ENCODE results near the gene SLC44A4.

Gene SLC44A4

GRCh38 chr6:31892821-31893220, 14.0 kb upstream of the SLC44A4 start:
- Histone ChIP-seq H3K4me2 (ENCODE audit: low read length) (no peak overlapping the region), H2AFZ (ENCODE audit: insufficient read depth, low read length, poor library complexity) (no peak overlapping the region), H3K79me1 (ENCODE audit: low read length) (peaks cover 7% of the 10 kb centered on the region), H2BK12ac (ENCODE audit: low read length) (no peak overlapping the region), H3K27ac (ENCODE audit: low read depth, low read length) (no peak overlapping the region), H3K27me3 (ENCODE audit: insufficient read depth, low read length) (no peaks in the 10 kb centered on the region), H3K79me2 (ENCODE audit: control insufficient read depth, insufficient read depth, low read length, poor library complexity) (peaks cover 4% of the 10 kb centered on the region), H3K9ac (ENCODE audit: low read length) (no peak overlapping the region), H3K36me3 (ENCODE audit: control insufficient read depth in 1 of 2, insufficient read depth in 2 of 2, low read length in 2 of 2) (peaks cover 43 to 49% of the 10 kb centered on the region in 2 experiments), H3K9me3 (ENCODE audit: insufficient read depth, low read depth, low read length) (no peaks in the 10 kb centered on the region), H3K18ac (ENCODE audit: low read length) (no peak overlapping the region), H3K4me3 (ENCODE audit: low read depth, low read length) (no peak overlapping the region), H4K12ac (ENCODE audit: low read depth, low read length) (no peak overlapping the region), H3K14ac (ENCODE audit: low read length) (no peak overlapping the region), H3K23ac (ENCODE audit: low read length) (no peak overlapping the region), H2AK5ac (ENCODE audit: low read length) (no peak overlapping the region), H2BK5ac (ENCODE audit: low read depth, low read length, poor library complexity) (no peak overlapping the region), H4K8ac (ENCODE audit: low read depth, low read length) (no peak overlapping the region), H3K4ac (ENCODE audit: low read depth, low read length) (no peak overlapping the region), H3K4me1 (ENCODE audit: control insufficient read depth in 1 of 2, insufficient read depth in 2 of 2, low read length in 2 of 2) (peaks cover 4 to 5% of the 10 kb centered on the region in 2 experiments), H2BK120ac (ENCODE audit: insufficient read depth, low read length, poor library complexity) (no peak overlapping the region), H4K91ac (ENCODE audit: low read depth, low read length) (no peak overlapping the region)
- no CpG with 5 or more reads among the region's 6 CpGs for WGBS (ENCODE audit: extremely low coverage, insufficient coverage, insufficient read length)
- DNase-seq, result no peak

- Histone ChIP-seq H3K4me3 (ENCODE audit: low read depth, low read length) (no peak overlapping the region), H4K8ac (ENCODE audit: low read depth, low read length) (no peak overlapping the region), H3K27me3 (ENCODE audit: insufficient read depth, low read length) (no peaks in the 10 kb centered on the region), H2AFZ (ENCODE audit: insufficient read depth, low read length, poor library complexity) (no peak overlapping the region), H2AK5ac (ENCODE audit: low read length) (no peak overlapping the region), H3K27ac (ENCODE audit: low read depth, low read length) (no peak overlapping the region), H2BK5ac (ENCODE audit: low read depth, low read length, poor library complexity) (no peak overlapping the region), H3K18ac (ENCODE audit: low read length) (no peak overlapping the region), H3K79me2 (ENCODE audit: control insufficient read depth, insufficient read depth, low read length, poor library complexity) (no peaks in the 10 kb centered on the region), H3K4me2 (ENCODE audit: low read length) (no peak overlapping the region), H3K79me1 (ENCODE audit: low read length) (no peaks in the 10 kb centered on the region), H3K4me1 (ENCODE audit: control insufficient read depth in 1 of 2, insufficient read depth in 2 of 2, low read length in 2 of 2) (no peaks in the 10 kb centered on the region), H3K9me3 (ENCODE audit: insufficient read depth, low read depth, low read length) (peaks cover 3% of the 10 kb centered on the region), H3K9ac (ENCODE audit: low read length) (no peak overlapping the region), H3K4ac (ENCODE audit: low read depth, low read length) (no peak overlapping the region), H3K23ac (ENCODE audit: low read length) (no peak overlapping the region), H3K14ac (ENCODE audit: low read length) (no peak overlapping the region), H3K36me3 (ENCODE audit: control insufficient read depth in 1 of 2, insufficient read depth in 2 of 2, low read length in 2 of 2) (peaks cover 60 to 62% of the 10 kb centered on the region in 2 experiments), H2BK120ac (ENCODE audit: insufficient read depth, low read length, poor library complexity) (no peak overlapping the region), H2BK12ac (ENCODE audit: low read length) (no peak overlapping the region), H4K91ac (ENCODE audit: low read depth, low read length) (no peak overlapping the region), H4K12ac (ENCODE audit: low read depth, low read length) (no peak overlapping the region)
- no CpG with 5 or more reads among the region's 3 CpGs for WGBS (ENCODE audit: extremely low coverage, insufficient coverage, insufficient read length)
- no peak for DNase-seq
These were observed 10.7 kb upstream of the SLC44A4 start for GRCh38 chr6:31889331-31889972.

- Histone ChIP-seq H3K36me3 (ENCODE audit: control insufficient read depth in 1 of 2, insufficient read depth in 2 of 2, low read length in 2 of 2) (peaks cover 65 to 67% of the 10 kb centered on the region in 2 experiments), H4K8ac (ENCODE audit: low read depth, low read length) (no peak overlapping the region), H3K79me2 (ENCODE audit: control insufficient read depth, insufficient read depth, low read length, poor library complexity) (no peaks in the 10 kb centered on the region), H3K23ac (ENCODE audit: low read length) (no peak overlapping the region), H3K4me1 (ENCODE audit: control insufficient read depth in 1 of 2, insufficient read depth in 2 of 2, low read length in 2 of 2) (no peaks in the 10 kb centered on the region), H3K4ac (ENCODE audit: low read depth, low read length) (no peak overlapping the region), H3K79me1 (ENCODE audit: low read length) (no peaks in the 10 kb centered on the region), H3K9me3 (ENCODE audit: insufficient read depth, low read depth, low read length) (peaks cover 3% of the 10 kb centered on the region), H3K27me3 (ENCODE audit: insufficient read depth, low read length) (no peaks in the 10 kb centered on the region), H3K9ac (ENCODE audit: low read length) (no peak overlapping the region), H2BK5ac (ENCODE audit: low read depth, low read length, poor library complexity) (no peak overlapping the region), H3K4me2 (ENCODE audit: low read length) (no peak overlapping the region), H2BK12ac (ENCODE audit: low read length) (no peak overlapping the region), H3K27ac (ENCODE audit: low read depth, low read length) (no peak overlapping the region), H2BK120ac (ENCODE audit: insufficient read depth, low read length, poor library complexity) (no peak overlapping the region), H2AK5ac (ENCODE audit: low read length) (no peak overlapping the region), H4K12ac (ENCODE audit: low read depth, low read length) (no peak overlapping the region), H3K14ac (ENCODE audit: low read length) (no peak overlapping the region), H3K18ac (ENCODE audit: low read length) (no peak overlapping the region), H2AFZ (ENCODE audit: insufficient read depth, low read length, poor library complexity) (no peak overlapping the region), H4K91ac (ENCODE audit: low read depth, low read length) (no peak overlapping the region), H3K4me3 (ENCODE audit: low read depth, low read length) (no peak overlapping the region)
- peak in 1 of 2 donors; percentile 35 for DNase-seq
- no CpG with 5 or more reads among the region's 43 CpGs for WGBS (ENCODE audit: extremely low coverage, insufficient coverage, insufficient read length)
These were observed 9.8 kb upstream of the SLC44A4 start for GRCh38 chr6:31888276-31889258.

GRCh38 chr6:31887173-31888007, 8.6 kb upstream of the SLC44A4 start:
- H3K36me3 ChIP-seq (ENCODE audit: control insufficient read depth in 1 of 2, insufficient read depth in 2 of 2, low read length in 2 of 2), result peaks cover 66 to 70% of the 10 kb centered on the region in 2 experiments
- no peaks in the 10 kb centered on the region for H3K79me1 ChIP-seq (ENCODE audit: low read length)
- H3K27ac ChIP-seq (ENCODE audit: low read depth, low read length), result no peak overlapping the region
- H4K91ac ChIP-seq (ENCODE audit: low read depth, low read length), result no peak overlapping the region
- no peaks in the 10 kb centered on the region for H3K79me2 ChIP-seq (ENCODE audit: control insufficient read depth, insufficient read depth, low read length, poor library complexity)
- DNase-seq, result no peak
- peaks cover 3% of the 10 kb centered on the region for H3K9me3 ChIP-seq (ENCODE audit: insufficient read depth, low read depth, low read length)
- H4K8ac ChIP-seq (ENCODE audit: low read depth, low read length), result no peak overlapping the region
- H3K4ac ChIP-seq (ENCODE audit: low read depth, low read length), result no peak overlapping the region
- H2AFZ ChIP-seq (ENCODE audit: insufficient read depth, low read length, poor library complexity), result no peak overlapping the region
- H4K12ac ChIP-seq (ENCODE audit: low read depth, low read length), result no peak overlapping the region
- no peak overlapping the region for H2BK120ac ChIP-seq (ENCODE audit: insufficient read depth, low read length, poor library complexity)
- no peak overlapping the region for H3K18ac ChIP-seq (ENCODE audit: low read length)
- H3K9ac ChIP-seq (ENCODE audit: low read length), result no peak overlapping the region
- no peak overlapping the region for H3K14ac ChIP-seq (ENCODE audit: low read length)
- H3K23ac ChIP-seq (ENCODE audit: low read length), result no peak overlapping the region
- no peak overlapping the region for H3K4me3 ChIP-seq (ENCODE audit: low read depth, low read length)
- no peaks in the 10 kb centered on the region for H3K27me3 ChIP-seq (ENCODE audit: insufficient read depth, low read length)
- H2BK12ac ChIP-seq (ENCODE audit: low read length), result no peak overlapping the region
- WGBS (ENCODE audit: extremely low coverage, insufficient coverage, insufficient read length), result no CpG with 5 or more reads among the region's 19 CpGs
- H2BK5ac ChIP-seq (ENCODE audit: low read depth, low read length, poor library complexity), result no peak overlapping the region
- H2AK5ac ChIP-seq (ENCODE audit: low read length), result no peak overlapping the region
- H3K4me2 ChIP-seq (ENCODE audit: low read length), result no peak overlapping the region
- H3K4me1 ChIP-seq (ENCODE audit: control insufficient read depth in 1 of 2, insufficient read depth in 2 of 2, low read length in 2 of 2), result peaks cover 0 to 2% of the 10 kb centered on the region in 2 experiments

Data from trophoblast cell (in vitro differentiated cells and primary cell).